Occipital lobe (tissue), 2 donors: ENCODE results near the gene DNM2. TPM values are rescaled to one million over a fixed set of nuclear protein-coding genes. Genes with fewer than 3 reads are reported as not detected.

ENCODE experiments used
- DNase-seq: peaks from one replicate; lab custom pipeline; 2025; lab: John Stamatoyannopoulos, UW
- total RNA-seq: library from RNA; depleted of rRNA; stranded (reverse); fragments of >200 nt; gene quantifications from one replicate; pipeline ENCODE4 v1.2.3, GENCODE V29; 2014

Gene DNM2
- total RNA-seq, 1 donor from 2014 or later = 34.0 TPM

DNA sequence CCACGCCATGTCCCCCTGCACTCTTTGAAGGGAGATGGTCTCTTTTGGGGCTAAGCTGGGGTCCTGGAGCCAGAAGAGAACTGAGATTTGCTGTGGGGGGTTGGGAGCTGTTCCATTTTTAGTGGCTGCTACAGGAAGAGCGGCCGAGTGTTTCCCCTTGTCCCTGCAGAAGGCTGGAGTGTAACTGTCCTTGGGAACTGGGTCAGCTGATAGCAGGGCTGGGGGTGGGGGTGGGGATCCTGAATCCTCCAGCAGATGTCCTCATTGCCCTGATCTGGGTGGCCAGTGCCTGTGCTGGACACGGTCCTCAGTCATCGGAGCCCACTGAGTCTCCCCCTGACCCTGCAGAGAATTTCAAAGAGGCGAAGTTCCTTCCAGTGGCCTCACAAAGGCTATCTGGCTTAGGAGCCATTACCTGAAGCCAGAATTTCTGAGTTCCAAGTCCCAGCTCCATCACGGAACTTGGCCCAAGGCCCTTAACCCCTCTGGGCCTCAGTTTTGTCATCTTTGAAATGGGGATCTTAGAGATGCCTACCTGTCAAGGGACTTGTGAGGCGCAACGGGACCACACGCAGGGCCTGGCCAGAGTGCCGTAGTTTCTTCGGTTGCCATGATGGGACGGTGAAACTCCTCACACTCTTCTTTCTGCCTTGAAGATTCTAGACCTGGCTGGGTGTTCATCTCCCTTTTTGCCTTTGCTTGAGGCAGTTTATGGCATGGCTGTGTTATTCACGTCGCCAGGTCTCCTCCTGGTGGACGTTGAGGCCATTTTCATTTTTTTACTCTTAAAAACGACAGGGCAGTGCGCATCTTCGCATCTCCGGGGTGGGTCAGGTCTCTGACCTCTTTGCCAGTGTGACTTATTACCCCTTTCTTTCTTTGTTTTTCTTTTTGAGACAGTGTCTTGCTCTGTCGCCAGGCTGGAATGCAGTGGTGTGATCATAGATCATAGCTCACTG is 51.9 kb downstream of the DNM2 start:
- DNase-seq = peak; percentile 41

DNA sequence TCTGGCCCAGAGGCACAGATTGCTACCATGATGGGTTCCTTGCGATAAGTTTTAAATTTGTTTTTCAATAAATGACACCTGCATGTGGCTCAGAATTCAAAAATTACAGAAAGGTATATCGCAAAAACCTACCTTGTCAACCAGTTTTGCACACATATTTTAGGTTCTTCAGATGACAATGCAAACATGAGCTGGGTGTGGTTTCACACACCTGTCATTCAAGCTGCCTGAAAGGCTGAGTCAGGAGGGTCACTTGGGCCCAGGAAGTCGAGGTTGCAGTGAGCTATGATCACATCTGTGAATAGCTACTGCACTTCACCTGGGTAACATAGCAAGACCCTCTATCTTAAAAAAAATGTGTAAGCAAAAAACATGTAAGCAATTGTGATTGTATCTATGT is 56.1 kb downstream of the DNM2 start:
- DNase-seq = no peak

DNA sequence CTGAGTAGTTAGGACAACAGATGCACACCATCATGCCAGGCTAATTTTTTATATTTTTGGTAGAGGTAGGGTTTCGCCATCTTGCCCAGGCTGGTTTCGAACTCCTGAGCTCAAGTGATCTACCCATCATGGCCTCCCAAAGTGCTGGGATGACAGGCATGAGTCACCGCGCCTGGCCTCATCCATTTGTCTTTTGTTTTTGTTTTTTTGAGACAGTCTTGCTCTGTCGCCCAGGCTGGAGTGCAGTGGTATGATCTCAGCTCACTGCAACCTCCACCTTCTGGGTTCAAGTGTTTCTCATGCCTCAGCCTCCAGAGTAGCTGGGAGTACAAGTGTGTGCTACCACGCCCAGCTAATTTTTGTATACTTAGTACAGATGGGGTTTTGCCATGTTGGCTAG is 57.0 kb downstream of the DNM2 start:
- DNase-seq = no peak

DNA sequence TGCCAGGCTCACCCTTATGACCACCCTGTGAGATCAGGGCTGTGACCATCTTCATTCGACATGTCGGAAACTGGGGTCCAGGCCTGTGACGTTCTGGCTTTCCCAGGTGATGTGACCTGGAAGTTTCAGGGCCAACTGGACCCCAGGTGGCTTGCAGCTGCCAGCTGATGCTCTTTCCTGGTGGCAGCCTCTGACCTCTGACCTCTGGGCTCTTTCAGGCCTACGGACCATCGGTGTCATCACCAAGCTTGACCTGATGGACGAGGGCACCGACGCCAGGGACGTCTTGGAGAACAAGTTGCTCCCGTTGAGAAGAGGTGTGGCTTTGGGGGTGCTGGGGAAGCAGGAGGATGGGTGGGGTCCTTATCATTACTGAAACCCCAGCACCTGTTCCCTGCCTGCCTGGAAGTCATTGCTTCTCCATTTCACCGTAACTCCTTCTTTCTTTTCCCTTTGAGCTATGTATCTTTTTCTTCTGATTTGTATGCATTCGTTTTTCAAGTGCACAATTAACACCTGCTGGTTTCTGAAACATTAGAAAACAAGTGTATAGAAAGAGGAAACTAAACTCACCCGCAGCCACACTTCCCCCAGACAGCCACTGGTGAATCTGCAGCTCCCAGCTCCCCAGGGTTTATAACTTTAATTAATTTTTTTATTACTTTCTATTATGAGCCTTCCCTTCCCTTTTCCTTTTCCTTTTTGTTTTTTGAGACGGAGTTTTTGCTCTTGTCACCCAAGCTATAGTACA is 59.2 kb downstream of the DNM2 start:
- no peak for DNase-seq

DNA sequence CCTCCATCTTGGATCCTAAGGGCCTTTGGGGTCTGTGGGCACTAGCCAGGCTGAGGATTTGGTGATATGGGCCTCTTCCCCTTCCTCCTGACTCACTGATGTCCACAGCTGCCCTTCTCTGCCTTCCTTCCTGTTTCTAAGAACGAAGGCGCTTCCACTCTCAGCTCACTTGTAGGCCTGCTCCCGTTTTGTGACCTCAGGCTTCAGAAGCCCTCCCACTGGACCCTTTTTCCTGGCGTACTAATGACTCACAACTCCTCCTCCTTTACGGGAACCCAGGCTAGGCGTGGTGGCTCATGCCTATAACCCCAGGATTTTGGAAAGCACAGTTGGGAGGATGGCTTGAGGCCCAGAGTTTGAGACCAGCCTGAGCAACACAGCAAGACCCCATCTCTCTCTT is 62.5 kb downstream of the DNM2 start:
- no peak for DNase-seq

DNA sequence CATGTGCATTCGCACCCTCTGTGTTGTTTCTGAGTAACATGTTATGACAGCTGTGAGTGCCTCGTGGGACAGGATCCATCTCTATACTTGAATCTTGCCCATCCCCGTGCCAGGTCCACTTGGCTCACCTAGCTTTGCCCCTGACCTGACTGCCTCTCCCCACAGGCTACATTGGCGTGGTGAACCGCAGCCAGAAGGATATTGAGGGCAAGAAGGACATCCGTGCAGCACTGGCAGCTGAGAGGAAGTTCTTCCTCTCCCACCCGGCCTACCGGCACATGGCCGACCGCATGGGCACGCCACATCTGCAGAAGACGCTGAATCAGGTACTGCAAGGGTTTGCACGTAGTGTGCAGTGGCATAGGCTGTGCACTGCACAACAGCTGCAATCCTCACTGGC is 64.9 kb downstream of the DNM2 start:
- no peak for DNase-seq

DNA sequence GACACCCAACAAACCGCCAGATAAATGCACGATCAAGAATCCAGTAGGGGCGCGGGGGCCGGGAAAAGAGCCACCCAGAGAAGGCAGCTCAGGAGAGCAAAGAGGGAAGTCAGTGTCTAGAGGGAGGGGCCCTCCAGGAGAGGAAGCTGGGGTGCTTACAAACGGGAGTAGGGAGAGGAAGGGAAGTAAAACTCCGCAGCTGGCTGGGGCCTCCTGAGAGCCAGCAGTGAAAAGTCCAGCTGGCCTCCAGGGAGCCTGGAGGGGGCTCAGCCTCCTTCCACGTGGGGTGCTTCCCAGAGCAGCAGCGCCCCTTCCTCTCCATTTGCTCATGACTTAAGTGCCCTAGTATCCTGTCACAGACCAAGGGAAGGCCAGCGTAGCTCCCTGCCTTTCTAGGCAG is 66.4 kb downstream of the DNM2 start:
- DNase-seq = no peak

DNA sequence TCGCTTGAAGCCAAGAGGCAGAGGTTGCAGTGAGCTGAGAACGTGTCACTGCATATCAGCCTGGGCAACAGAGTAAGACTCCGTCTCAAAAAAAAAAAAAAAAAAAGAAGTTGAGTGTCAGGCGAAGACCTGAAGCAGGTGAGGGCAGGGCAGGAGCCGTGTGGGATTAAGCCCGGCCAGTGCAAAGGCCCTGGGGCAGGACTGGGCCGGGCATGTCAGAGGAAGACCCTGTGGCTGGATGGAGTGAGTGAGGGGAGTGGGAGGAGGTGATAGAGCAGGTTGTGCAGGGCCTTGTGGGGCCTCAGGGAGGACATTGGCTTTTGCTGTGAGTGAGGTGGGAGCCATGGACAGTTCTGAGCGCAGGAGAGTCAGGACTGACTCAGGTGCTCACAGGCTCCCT is 70.3 kb downstream of the DNM2 start:
- DNase-seq = no peak

DNA sequence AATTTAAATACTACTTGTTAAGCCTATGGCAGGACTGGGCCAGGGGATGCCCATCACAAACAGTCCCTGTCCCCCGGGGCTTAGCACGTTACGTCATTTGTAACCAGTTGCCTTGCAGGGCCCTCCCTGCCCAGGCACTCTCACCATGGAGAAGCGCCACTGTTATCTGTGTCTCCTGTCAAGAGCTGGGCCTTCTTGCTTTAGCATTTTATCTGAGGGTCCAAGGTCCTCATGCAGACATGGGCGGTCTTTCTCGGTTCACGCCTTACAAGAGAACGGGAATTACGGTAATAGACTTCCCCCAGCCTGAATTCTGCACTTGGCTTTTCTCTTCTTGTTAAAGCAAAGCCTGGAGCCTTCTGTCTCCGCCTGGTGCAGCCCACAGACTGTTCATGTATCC is 72.0 kb downstream of the DNM2 start:
- no peak for DNase-seq

DNA sequence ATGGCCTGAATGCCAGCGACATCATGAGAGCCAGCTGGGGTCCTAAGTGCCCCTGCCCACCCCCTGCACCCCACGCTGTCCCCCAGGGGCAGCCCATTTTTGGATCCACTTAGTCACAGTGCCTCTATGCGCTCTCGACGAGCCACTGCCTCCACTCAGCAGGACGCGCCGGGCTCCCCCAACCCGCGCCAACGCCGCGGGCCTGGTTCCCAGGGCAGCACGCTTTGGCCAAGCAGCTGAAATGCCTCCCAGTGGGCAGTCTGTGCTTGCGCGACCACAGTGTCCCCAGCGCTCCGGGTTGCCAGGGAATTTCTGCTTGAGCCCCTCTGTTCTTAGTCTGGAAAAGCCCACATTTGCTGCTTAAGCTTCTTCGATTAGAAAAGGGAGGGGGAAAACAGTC is 78.8 kb downstream of the DNM2 start:
- DNase-seq = no peak

DNA sequence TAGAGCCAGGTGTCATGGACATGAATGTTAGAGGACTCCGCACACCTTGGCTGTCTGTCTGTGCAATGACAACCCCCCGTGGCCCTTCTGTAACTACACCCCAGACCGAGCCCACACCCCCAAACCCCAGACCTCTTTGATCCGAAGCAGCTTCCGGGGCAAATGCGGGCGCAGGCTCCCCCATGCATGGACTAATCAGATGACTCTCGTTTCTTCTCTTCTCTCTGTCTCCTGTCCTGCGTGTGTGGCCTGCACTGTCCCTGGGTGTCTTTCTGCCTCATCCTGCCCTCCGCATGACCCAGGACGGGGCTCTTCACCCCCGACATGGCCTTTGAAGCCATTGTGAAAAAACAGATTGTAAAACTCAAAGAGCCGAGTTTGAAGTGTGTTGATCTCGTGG is 79.2 kb downstream of the DNM2 start:
- no peak for DNase-seq

DNA sequence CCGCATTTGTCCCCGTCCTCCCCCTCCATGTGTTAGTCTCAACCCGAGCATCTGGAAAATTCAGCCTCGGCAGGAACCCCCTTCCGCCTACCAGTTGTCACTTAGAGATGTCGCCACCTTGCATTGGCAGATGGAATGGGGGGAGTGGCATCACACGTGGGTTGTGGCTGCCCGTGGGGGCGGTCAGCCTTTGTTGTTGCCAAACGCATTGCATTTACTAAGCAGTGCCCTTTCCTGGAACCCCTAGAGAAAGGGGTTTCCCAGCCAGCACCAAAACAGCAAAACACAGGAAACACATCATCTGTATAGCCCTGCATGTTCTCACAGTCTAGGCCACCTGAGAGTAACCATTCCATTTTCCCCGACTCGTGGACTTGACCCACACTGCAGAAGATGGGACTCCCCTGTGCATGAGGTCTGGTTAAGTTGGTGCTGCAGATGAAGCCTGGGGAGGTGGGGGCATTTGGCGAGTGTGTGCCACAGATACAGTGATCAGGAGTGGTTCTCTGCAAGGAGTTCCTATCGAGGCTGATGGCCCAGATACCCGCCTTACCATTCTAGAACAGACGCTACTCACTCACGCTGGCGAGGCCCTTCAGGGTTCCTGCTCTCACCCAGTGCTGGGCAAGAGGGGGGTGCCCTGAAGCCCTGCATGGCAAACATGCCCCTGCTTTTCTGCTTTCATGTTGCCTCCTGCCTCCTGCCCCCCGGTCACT is 79.8 kb downstream of the DNM2 start:
- DNase-seq = peak; percentile 35

DNA sequence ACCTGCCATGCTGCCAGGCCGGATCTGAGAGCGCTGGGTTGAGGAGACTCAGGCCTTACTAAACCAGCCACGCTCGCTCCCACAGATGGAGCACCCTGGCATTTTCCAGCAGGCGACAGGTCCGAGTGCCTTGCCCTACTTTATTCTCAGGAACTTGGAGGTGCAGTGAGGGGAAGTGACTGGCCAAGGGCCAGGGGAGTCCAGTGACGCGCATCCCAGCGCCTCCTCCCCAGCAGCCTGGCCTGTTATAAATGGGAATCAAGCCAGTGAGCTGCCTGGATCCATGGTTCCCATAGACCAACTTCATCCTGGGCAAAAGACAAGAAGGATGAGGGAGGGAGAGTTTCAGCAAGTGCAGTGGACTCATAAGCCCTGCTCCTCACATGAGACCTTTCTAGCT is 82.6 kb downstream of the DNM2 start:
- DNase-seq = peak; percentile 12

DNA sequence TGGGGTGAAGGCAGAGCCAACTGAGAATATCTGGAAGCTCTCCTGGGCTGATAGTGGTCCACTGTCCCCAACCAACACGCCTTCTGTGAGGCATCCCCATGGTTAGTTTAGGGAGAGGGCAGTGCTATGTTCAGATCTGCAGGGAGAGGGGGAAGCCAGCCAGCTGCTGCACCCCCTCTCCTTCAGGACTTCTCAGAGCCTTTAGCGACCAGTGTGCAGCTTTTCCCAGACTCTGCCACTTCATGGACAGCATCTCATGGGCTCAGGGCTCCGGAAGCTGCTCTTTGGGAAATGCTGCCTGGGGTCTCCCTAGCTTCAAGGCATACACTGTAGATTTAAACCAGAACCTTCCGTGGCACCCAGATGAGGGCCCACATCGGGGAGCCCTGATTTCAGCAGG is 84.6 kb downstream of the DNM2 start:
- no peak for DNase-seq

DNA sequence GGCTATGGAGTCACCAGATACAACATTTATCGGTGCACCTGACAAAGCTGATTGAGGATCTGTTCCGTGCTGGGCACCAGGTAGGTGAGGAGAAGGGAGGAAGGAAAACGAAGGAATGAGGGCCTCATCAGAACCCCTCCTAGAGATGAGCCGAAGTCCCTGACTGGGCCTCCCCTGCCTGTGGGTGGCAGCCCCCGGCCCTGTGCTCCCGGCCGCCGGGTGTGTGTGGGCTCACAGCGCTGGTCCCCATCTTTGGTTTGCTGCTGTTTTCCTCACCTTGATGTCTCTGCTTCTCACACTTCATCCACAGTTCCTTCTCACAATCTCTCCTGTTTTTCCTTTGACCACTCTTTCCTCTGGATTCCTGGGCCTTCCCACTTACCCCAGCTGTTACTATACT is 85.4 kb downstream of the DNM2 start:
- no peak for DNase-seq

DNA sequence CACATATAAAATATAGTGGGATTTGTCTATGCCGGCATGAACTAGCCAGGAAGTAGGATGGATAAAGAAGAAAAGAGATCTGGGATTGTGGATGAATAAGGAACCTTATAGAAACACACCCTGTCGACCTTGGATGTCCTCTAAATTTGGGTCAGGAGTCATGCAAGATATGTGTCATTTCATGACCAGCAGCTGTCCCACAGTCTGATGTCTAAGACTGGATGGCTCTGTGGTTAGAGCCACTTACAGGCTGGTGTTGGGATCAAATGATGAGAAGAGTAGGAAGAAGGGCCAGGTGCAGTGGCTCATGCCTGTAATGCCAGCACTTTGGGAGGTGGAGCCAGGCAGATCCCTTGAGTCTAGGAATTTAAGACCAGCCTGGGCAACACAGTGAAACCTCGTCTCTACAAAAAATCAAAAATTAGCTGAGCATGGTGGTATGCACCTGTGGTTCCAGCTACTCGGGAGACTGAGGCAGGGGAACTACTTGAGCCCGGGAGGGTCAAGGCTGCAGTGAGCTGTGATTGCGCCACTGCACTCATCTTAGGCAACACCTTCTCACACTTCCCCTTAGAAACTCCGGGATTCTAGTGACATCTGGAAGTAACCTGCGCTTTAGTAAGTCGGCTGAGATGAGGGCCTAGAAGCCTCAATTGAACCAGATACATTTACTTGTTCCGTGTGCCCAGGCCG is 87.3 kb downstream of the DNM2 start:
- no peak for DNase-seq

DNA sequence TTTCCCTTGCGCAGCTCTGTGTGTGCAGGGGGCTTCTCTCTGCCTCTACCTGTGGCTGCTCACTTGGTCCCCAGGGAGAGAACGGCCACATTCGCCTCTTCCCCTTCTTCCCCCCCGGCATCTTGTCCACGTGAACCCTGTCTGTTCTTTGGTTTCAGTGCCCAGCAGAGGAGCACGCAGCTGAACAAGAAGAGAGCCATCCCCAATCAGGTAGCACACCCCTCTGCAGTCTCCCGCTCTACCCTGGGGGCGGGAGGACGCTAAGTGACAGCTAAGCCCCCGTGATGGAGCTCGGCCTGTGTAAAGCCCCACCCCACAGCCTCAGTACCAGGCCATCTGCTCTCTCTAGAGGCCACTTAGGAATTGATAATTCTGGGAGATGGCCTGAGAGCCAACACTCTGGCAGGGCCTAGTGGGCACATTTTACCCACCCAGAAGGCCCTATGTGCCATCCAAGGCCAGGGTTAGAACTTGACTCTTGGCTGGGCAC is 87.9 kb downstream of the DNM2 start:
- DNase-seq = no peak

DNA sequence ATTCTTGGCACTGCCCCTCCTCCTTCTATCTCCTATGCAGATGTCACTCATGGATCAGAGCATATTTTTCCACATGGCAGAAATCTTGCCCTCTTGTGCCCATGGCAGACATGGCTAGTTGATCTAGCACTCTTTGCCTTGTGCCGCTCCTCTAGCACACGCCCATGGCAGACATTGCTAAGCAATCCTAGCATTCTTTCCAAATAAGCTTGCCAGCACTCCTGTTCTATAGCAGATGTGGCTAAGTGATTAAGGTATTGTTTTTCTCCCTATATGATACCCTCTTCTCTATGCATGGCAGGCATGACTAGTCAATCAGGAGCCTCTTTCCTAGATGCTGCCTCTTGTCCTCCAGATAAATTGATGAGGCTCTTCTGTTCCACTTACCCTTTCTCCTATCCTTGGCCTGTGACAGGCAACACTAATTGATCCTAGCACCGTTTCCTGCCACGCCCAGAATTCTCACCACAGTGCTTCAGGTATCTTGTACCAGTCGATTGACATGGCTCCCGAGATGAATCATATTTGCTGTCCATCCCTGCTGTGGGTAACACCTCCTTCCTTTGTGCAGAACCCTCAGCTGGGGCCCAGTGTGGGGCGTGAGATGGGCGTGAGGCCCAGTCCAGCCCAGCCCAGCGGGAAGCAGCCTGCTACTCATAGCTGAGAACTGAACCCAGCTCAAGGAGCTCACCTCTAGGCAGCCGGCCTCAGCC is 91.2 kb downstream of the DNM2 start:
- no peak for DNase-seq

DNA sequence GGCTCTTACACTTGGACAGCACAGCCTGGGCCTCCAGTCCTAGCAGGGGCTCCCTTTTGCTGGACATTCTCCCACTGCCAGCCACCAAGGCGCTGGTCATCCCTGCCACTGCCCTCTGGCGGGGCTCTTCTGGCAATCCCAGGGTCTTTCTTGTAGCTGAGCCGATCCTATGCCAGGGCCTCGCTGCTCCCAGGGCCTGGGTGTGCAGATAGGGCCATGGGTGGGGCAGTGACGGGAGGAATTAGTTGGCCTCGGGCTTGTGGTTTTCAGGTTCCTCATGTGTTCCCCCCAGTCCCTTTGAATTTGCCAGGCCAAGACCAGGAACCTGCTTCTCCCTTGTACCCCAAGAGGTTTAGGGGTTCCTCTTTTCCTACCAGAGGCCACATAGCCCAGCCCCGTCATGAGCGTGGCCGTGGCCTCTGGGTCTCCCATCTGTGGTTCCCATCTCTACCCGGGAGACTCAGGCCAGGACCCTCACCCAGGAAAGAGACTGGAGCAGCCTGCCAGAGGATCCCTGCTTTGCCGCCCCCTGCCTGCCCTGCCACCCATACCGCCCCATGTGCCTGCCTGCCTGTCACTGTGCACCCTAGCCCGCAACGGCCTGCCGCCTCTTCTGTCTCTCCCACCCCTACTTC is 91.9 kb downstream of the DNM2 start:
- DNase-seq = no peak
